Peyer's patch (tissue), 4 donors: ENCODE results near the gene SLC27A4. TPM values are rescaled to one million over a fixed set of nuclear protein-coding genes. Genes with fewer than 3 reads are reported as not detected.

ENCODE experiments used
- DNase-seq, 3 donors: peaks; one replicate each; pipeline ENCODE4 v3.0.0-alpha.2; 2017 to 2019
- H3K27ac ChIP-seq, 4 donors: fragments of 200-600 bp; sonication (generic); one replicate each; pipeline ENCODE4 v1.5.1; 2016 to 2019
- H3K27me3 ChIP-seq, 2 donors: fragments of 200-600 bp; sonication (generic); one replicate each; pipeline ENCODE4 v1.5.1; 2019
- H3K36me3 ChIP-seq, 3 donors: fragments of 200-600 bp; sonication (generic); one replicate each; pipeline ENCODE4 v1.5.1; 2016 to 2019
- H3K4me1 ChIP-seq, 4 donors: fragments of 200-600 bp; sonication (generic); one replicate each; pipeline ENCODE4 v1.5.1; 2016 to 2019
- H3K4me3 ChIP-seq, 4 donors: fragments of 200-600 bp; sonication (generic); 1 replicate in 3 of 4; 2 replicates in 1 of 4; pipeline ENCODE4 v1.5.1; 2016 to 2019; ENCODE audit warnings: mild to moderate bottlenecking in 1 of 4
- H3K9me3 ChIP-seq, 4 donors: fragments of 200-600 bp; sonication (generic); one replicate each; pipeline ENCODE4 v1.5.1; 2016 to 2019; ENCODE audit warnings: mild to moderate bottlenecking in 1 of 4
- POLR2A ChIP-seq, 2 donors: fragments of 450-650 bp; IDR thresholded peaks; one replicate each; pipeline ENCODE4 v1.5.1; 2017; ENCODE audit warnings: antibody characterized with exemption in 2 of 2, mild to moderate bottlenecking in 2 of 2, moderate library complexity in 2 of 2
- total RNA-seq, 4 donors: library from RNA; depleted of rRNA; stranded (reverse); fragments of >200 nt; gene quantifications; one replicate each; pipeline ENCODE4 v1.1.0, GENCODE V29; 2016
- TF ChIP-seq, protein P1 (sequence below), 6 experiments: fragments of 450-650 bp in 4 of 6; fragments of 200-600 bp in 2 of 6; sonication (generic) in 1 of 6; IDR thresholded peaks; one replicate each; pipeline ENCODE4 v1.5.1; 2017 to 2019; ENCODE audit warnings: antibody characterized with exemption in 6 of 6, mild to moderate bottlenecking in 3 of 6, moderate library complexity in 1 of 6

Gene SLC27A4
- total RNA-seq, 4 donors from 2014 or later: 28.1 to 312 (median 149) TPM

DNA sequence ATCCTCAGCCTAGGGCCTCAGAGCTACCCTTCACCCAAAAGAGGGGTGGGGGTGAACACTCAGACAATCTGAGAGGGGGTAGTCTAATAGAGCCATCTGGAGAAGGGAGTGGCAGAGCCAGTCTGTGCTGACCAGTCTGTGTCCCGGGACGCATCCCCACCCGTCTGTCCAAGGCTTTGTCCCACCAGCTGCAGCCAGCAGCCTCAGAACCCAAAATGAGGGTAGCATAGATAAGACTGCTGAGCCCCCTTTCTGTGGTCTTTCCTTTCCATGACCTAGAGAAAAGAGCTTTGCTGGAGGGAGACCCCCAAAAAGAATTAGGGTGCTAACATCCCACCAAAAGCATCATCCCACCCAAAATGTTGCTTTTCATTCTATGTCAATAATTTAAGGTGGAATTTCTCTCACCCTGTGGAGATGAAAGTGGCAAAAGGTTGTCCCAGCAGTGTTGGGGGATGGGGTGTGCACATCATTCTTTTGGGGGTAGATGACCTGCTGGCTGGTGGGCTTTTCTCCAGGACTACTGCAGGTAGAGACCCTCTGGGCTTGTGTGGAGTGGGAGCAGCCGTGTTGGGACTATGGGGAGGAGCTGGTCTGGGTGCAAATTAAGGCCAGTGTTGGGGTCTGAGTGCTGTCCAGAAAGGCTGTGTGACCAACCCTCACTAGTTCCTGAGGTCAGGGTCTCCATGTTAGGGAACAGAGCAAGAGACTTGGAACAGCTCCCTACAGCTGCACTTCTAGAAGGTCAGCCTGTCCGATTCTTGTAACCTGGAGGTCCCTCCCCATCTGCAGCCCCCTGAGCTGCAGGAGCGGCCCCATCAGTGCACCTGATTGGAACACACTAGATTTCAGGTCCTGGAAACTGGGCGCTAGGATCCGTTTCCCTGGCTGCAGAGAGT lies 50.7 kb downstream of the SLC27A4 start:
- H3K36me3 ChIP-seq: peaks cover 0 to 54% (median 0%) of the 10 kb centered on the region in 3 donors

DNA sequence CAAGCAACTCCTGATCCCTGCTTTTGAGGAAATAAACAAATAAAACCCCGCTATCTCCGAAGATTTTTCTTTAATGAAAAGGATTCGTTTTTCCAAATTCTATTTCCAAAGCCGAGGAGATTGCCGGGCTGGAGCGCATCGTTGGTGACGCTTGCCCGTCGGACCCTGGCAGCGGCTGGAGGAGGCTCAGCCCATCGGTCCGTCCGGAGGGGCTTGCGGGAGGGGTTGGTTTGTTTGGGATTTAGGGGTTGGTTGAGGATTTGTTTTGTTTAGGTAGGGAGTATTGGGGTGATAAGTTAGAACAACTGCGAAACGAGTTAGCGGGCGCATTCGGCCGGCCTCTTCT lies 51.6 kb downstream of the SLC27A4 start:
- no peak for DNase-seq
- no peaks in the 10 kb centered on the region for H3K27me3 ChIP-seq
- no peak for TF ChIP-seq POLR2A (IDR thresholded peaks at IDR 0.05)
- TF ChIP-seq, protein P1, sequence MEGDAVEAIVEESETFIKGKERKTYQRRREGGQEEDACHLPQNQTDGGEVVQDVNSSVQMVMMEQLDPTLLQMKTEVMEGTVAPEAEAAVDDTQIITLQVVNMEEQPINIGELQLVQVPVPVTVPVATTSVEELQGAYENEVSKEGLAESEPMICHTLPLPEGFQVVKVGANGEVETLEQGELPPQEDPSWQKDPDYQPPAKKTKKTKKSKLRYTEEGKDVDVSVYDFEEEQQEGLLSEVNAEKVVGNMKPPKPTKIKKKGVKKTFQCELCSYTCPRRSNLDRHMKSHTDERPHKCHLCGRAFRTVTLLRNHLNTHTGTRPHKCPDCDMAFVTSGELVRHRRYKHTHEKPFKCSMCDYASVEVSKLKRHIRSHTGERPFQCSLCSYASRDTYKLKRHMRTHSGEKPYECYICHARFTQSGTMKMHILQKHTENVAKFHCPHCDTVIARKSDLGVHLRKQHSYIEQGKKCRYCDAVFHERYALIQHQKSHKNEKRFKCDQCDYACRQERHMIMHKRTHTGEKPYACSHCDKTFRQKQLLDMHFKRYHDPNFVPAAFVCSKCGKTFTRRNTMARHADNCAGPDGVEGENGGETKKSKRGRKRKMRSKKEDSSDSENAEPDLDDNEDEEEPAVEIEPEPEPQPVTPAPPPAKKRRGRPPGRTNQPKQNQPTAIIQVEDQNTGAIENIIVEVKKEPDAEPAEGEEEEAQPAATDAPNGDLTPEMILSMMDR (IDR thresholded peaks at IDR 0.05): no peak

More for the DNA sequence above, 50.7 kb downstream of the SLC27A4 start:
- no peak overlapping the region for H3K27ac ChIP-seq
- DNase-seq: no peak
- H3K4me1 ChIP-seq: no peaks in the 10 kb centered on the region
- no peak overlapping the region for H3K4me3 ChIP-seq
- no peaks in the 10 kb centered on the region for H3K9me3 ChIP-seq
- TF ChIP-seq POLR2A (IDR thresholded peaks at IDR 0.05): no peak
- TF ChIP-seq, protein P1 (IDR thresholded peaks at IDR 0.05): no peak
- no peaks in the 10 kb centered on the region for H3K27me3 ChIP-seq

DNA sequence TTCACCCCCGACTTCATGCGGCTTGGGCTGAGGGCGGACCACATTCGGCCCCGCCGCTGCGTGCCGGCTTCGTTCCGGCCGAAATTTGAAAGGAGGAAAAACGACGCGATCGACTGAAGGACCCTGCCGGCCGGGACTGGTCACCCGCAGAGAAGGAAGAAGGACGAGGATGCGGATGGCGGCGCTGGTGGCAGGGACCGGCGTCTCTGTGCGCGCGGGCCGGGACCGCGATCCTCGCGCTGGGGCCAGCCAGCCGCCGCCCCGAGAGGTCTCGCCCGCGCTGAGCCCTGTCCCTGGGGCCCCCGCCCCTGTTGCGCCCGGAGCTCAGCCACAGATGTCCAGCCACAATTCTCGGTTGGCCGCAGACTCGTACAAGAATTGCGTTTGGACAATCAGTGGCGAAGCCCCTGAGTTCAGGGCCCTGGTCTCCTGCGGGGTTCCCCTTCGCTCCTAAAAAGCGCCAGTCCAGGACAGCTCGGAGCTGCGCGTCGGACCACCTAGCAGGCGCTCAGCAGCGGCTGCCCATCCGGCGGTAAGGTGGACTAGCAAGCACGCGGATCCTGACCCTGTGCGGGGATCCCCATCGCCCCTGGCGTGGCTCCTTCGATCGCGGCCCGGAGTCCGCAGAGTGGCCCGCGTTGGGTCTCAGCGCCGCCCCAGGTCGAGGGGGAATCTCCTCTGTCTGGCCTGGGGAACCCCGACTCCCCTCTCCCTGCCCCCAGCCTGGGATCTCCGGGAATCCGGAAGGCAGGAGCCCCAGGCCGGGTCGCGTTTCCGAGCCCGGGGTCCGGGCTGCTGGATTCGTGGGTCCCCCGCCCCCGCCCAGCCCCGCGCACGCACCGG lies 52.2 kb downstream of the SLC27A4 start:
- TF ChIP-seq, protein P1 (IDR thresholded peaks at IDR 0.05): no peak
- TF ChIP-seq POLR2A (IDR thresholded peaks at IDR 0.05): no peak
- Histone ChIP-seq H3K27ac (no peak overlapping the region), H3K27me3 (no peaks in the 10 kb centered on the region)

More for the DNA sequence above, 51.6 kb downstream of the SLC27A4 start:
- Histone ChIP-seq H3K4me1 (no peaks in the 10 kb centered on the region), H3K36me3 (peaks cover 0 to 46% (median 0%) of the 10 kb centered on the region in 3 donors), H3K9me3 (no peaks in the 10 kb centered on the region), H3K27ac (no peak overlapping the region), H3K4me3 (no peak overlapping the region)

DNA sequence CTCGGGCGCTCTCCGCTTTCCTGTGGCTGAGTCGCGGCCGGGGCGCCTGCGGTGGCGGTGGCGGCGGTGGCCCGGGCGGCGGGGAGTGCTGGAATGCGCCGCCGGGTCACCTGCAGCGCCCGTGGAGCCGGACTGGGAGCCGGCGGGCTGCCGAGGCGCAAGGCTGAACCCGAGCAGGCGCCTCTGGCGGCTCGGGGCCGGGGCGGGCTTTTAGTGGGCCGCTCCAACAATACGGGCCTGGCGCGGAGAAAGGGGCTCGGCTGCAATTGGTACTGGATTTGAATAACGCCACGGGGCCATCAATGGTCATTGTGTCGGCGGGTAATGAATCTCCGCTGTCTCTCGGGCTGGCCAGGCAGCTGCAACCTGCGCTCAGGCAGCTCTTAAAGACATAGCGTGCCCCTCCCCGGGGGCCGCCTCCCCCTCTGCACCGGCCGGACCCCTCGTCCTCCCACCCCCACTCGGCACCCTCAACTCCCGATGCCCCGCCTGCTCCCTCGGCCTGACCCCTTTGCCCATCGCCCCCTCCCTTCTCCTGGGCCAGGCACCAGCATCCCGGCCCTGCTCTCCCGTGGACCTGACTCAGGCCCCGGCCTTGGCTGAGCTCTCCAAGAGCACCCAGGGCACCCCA lies 52.9 kb downstream of the SLC27A4 start:
- Histone ChIP-seq H3K27ac (no peak overlapping the region), H3K27me3 (no peaks in the 10 kb centered on the region), H3K9me3 (no peaks in the 10 kb centered on the region), H3K4me1 (no peaks in the 10 kb centered on the region), H3K4me3 (no peak overlapping the region), H3K36me3 (peaks cover 0 to 32% (median 0%) of the 10 kb centered on the region in 3 donors)
- DNase-seq: no peak
- TF ChIP-seq POLR2A (IDR thresholded peaks at IDR 0.05): no peak
- TF ChIP-seq, protein P1 (IDR thresholded peaks at IDR 0.05): no peak

More for the DNA sequence above, 52.2 kb downstream of the SLC27A4 start:
- DNase-seq: no peak
- H3K9me3 ChIP-seq: no peaks in the 10 kb centered on the region
- H3K4me3 ChIP-seq: no peak overlapping the region
- peaks cover 0 to 40% (median 0%) of the 10 kb centered on the region in 3 donors for H3K36me3 ChIP-seq
- H3K4me1 ChIP-seq: no peaks in the 10 kb centered on the region

DNA sequence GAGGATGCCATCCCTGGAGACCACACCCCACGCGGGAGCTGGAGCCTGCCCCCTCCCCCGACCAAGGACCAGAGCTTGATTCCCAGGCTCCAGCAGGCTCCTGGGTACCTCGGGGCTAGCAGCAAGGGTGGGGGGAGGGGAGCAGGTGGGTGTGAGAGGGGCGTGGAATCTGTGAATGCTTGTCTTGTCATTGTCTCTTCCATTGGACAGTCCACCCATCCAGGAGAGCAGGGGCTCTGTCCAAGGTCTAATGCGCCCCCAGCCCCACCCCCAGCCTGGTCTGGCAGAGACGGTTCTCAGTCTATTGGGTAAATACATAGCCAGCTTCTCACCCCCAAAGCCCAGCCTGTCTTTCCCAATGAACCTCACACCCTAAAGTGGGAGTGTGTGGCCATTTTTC lies 53.6 kb downstream of the SLC27A4 start:
- Histone ChIP-seq H3K36me3 (peaks cover 0 to 25% (median 0%) of the 10 kb centered on the region in 3 donors), H3K4me1 (no peaks in the 10 kb centered on the region), H3K4me3 (no peak overlapping the region), H3K9me3 (no peaks in the 10 kb centered on the region), H3K27me3 (no peaks in the 10 kb centered on the region), H3K27ac (no peak overlapping the region)
- DNase-seq: no peak
- TF ChIP-seq POLR2A (IDR thresholded peaks at IDR 0.05): no peak
- TF ChIP-seq, protein P1 (IDR thresholded peaks at IDR 0.05): no peak
